IMR-90 (cell line): Measurements from ENCODE around the gene MRPL49.

Source experiments
- BHLHE40 ChIP-seq: fragments of 150-350 bp; IDR thresholded peaks from 2 replicates; pipeline ENCODE4 v1.6.1; 2016; ENCODE audit warnings: mild to moderate bottlenecking, low read depth, low read length
- CEBPB ChIP-seq: IDR thresholded peaks from 2 replicates; pipeline ENCODE4 v1.6.1; 2012; ENCODE audit warnings: low read depth, low read length, improper control_type of control experiment
- CTCF ChIP-seq: conservative IDR thresholded peaks from 2 replicates; pipeline ENCODE4 v1.5.1; 2012; ENCODE audit warnings: mild to moderate bottlenecking, low read depth, low read length, improper control_type of control experiment
- FOS ChIP-seq: fragments of 150-350 bp; IDR thresholded peaks from 2 replicates; pipeline ENCODE4 v1.6.1; 2016; ENCODE audit warnings: low read depth, low read length
- MAFK ChIP-seq: IDR thresholded peaks from 2 replicates; pipeline ENCODE4 v1.6.1; 2012; ENCODE audit warnings: low read depth, low read length, improper control_type of control experiment
- MAZ ChIP-seq: IDR thresholded peaks from 2 replicates; pipeline ENCODE4 v1.6.1; 2012; ENCODE audit warnings: low read depth, mild to moderate bottlenecking, low read length, improper control_type of control experiment, moderate library complexity, borderline replicate concordance
- MXI1 ChIP-seq: IDR thresholded peaks from 2 replicates; pipeline ENCODE4 v1.6.1; 2012; ENCODE audit warnings: low read depth, mild to moderate bottlenecking, low read length, moderate library complexity, borderline replicate concordance
- POLR2A ChIP-seq: IDR thresholded peaks from 2 replicates; pipeline ENCODE4 v1.6.1; 2012; ENCODE audit warnings: mild to moderate bottlenecking, low read depth, low read length
- RAD21 ChIP-seq: IDR thresholded peaks from 2 replicates; pipeline ENCODE4 v1.6.1; 2012; ENCODE audit warnings: low read length, improper control_type of control experiment
- SMC3 ChIP-seq: fragments of 150-350 bp; IDR thresholded peaks from 2 replicates; pipeline ENCODE4 v1.6.1; 2016; ENCODE audit warnings: low read depth, mild to moderate bottlenecking, antibody characterized with exemption, low read length, moderate library complexity
- TF ChIP-seq, protein P1 (sequence below): fragments of 150-350 bp; IDR thresholded peaks from 2 replicates; pipeline ENCODE4 v1.6.1; 2017; ENCODE audit warnings: mild to moderate bottlenecking, antibody characterized with exemption, low read length, low read depth
- TF ChIP-seq, protein P2 (sequence below): fragments of 150-350 bp; IDR thresholded peaks from 2 replicates; pipeline ENCODE4 v1.6.1; 2016; ENCODE audit warnings: low read depth, mild to moderate bottlenecking, low read length, moderate library complexity, borderline replicate concordance

DNA sequence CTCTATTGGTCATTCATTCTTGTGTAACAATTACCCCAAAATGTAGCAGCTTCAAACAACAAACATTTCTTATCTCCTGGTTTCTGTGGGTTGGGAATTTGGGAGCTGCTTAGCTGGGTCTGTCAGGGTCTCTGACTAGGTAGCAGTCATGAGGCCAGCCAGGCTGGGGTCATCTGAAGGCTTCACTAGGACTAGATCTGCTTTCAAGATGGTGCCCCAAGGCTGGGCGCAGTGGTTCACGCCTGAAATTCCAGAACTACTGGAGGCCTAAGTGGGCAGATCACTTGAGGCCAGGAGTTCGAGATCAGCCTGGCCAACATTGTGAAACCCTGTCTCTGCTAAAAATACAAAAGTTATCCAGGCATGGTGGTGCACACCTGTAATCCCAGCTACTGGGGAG, 34.8 kb downstream of the MRPL49 start:
- no peak for TF ChIP-seq SMC3
- TF ChIP-seq CTCF: no peak
- no peak for TF ChIP-seq POLR2A
- TF ChIP-seq, protein P1, sequence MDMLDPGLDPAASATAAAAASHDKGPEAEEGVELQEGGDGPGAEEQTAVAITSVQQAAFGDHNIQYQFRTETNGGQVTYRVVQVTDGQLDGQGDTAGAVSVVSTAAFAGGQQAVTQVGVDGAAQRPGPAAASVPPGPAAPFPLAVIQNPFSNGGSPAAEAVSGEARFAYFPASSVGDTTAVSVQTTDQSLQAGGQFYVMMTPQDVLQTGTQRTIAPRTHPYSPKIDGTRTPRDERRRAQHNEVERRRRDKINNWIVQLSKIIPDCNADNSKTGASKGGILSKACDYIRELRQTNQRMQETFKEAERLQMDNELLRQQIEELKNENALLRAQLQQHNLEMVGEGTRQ: no peak
- TF ChIP-seq CEBPB: no peak
- no peak for TF ChIP-seq RAD21
- no peak for TF ChIP-seq MXI1
- TF ChIP-seq MAZ: no peak
- TF ChIP-seq BHLHE40: no peak
- TF ChIP-seq, protein P2, sequence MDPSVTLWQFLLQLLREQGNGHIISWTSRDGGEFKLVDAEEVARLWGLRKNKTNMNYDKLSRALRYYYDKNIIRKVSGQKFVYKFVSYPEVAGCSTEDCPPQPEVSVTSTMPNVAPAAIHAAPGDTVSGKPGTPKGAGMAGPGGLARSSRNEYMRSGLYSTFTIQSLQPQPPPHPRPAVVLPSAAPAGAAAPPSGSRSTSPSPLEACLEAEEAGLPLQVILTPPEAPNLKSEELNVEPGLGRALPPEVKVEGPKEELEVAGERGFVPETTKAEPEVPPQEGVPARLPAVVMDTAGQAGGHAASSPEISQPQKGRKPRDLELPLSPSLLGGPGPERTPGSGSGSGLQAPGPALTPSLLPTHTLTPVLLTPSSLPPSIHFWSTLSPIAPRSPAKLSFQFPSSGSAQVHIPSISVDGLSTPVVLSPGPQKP: no peak
- no peak for TF ChIP-seq MAFK
- no peak for TF ChIP-seq FOS
